GM23248 (cell line): Measurements from ENCODE around the gene TC2N. TPM values are rescaled to one million over a fixed set of nuclear protein-coding genes. Genes with fewer than 3 reads are reported as not detected.

Source experiments
- DNase-seq: peaks from one replicate; pipeline ENCODE4 v3.0.0-alpha.2; 2015
- H2AFZ ChIP-seq: fragments of 200-600 bp; sonication (generic); 2 replicates; pipeline ENCODE4 v1.6.1; 2016; ENCODE audit warnings: antibody characterized with exemption
- H3F3A ChIP-seq: fragments of 200-600 bp; sonication (generic); 2 replicates; pipeline ENCODE4 v1.6.1; 2016; ENCODE audit warnings: mild to moderate bottlenecking, antibody characterized with exemption, mixed run types; ENCODE audit not compliant: insufficient read depth
- H3K27ac ChIP-seq: fragments of 200-600 bp; sonication (generic); 2 replicates; pipeline ENCODE4 v1.5.1; 2016; ENCODE audit warnings: mild to moderate bottlenecking
- H3K27me3 ChIP-seq: fragments of 200-600 bp; sonication (generic); replicated peaks from 2 replicates; pipeline ENCODE4 v1.6.1; 2016; ENCODE audit warnings: mild to moderate bottlenecking; ENCODE audit not compliant: insufficient read depth
- H3K36me3 ChIP-seq: fragments of 200-600 bp; sonication (generic); 2 replicates; pipeline ENCODE4 v1.6.1; 2016; ENCODE audit warnings: low read depth, mild to moderate bottlenecking
- H3K4me1 ChIP-seq: fragments of 200-600 bp; sonication (generic); 2 replicates; pipeline ENCODE4 v1.6.1; 2016; ENCODE audit warnings: mild to moderate bottlenecking; ENCODE audit not compliant: insufficient read depth
- H3K4me2 ChIP-seq: fragments of 200-600 bp; sonication (generic); one replicate; pipeline ENCODE4 v1.6.1; 2016; ENCODE audit warnings: mild to moderate bottlenecking; ENCODE audit not compliant: unreplicated experiment
- H3K4me3 ChIP-seq: fragments of 200-600 bp; sonication (generic); 2 replicates; pipeline ENCODE4 v1.5.1; 2016; ENCODE audit warnings: mild to moderate bottlenecking
- H3K79me2 ChIP-seq: fragments of 200-600 bp; sonication (generic); 2 replicates; pipeline ENCODE4 v1.6.1; 2016; ENCODE audit warnings: mild to moderate bottlenecking; ENCODE audit not compliant: insufficient read depth
- H3K9ac ChIP-seq: fragments of 200-600 bp; sonication (generic); 2 replicates; pipeline ENCODE4 v1.6.1; 2016; ENCODE audit warnings: mild to moderate bottlenecking
- H3K9me2 ChIP-seq: fragments of 200-600 bp; sonication (generic); 2 replicates; pipeline ENCODE4 v1.6.1; 2016; ENCODE audit warnings: mixed run types, mild to moderate bottlenecking, moderate library complexity; ENCODE audit not compliant: insufficient read depth
- H3K9me3 ChIP-seq: fragments of 200-600 bp; sonication (generic); one replicate; pipeline ENCODE4 v1.6.1; 2017; ENCODE audit warnings: low read depth
- H4K20me1 ChIP-seq: fragments of 200-600 bp; sonication (generic); 2 replicates; pipeline ENCODE4 v1.6.0; 2016; ENCODE audit not compliant: insufficient read depth
- EZH2 ChIP-seq: fragments of 200-600 bp; sonication (generic); IDR thresholded peaks from 2 replicates; pipeline ENCODE4 v1.6.1; 2018; ENCODE audit warnings: antibody characterized with exemption, mild to moderate bottlenecking; ENCODE audit not compliant: insufficient read depth, poor library complexity, severe bottlenecking
- EZH2phosphoT487 ChIP-seq: fragments of 200-600 bp; sonication (generic); IDR thresholded peaks from 2 replicates; pipeline ENCODE4 v1.6.1; 2018; ENCODE audit warnings: antibody characterized with exemption, moderate library complexity, mild to moderate bottlenecking, low read depth; ENCODE audit not compliant: insufficient read depth
- WGBS, 2 experiments: methylation state at CpG; one replicate each; pipeline ENCODE4 v1.1.6; 2015 to 2017; ENCODE audit warnings: low lambda C conversion rate in 2 of 2, low coverage in 1 of 2; ENCODE audit errors: missing lambda C conversion rate in 2 of 2; 5-methylcytosine and 5-hydroxymethylcytosine counted together
- in situ Hi-C: fragments of 300-500 bp; cut with MboI; formaldehyde crosslinking; loops from 2 replicates; pipeline ENCODE4 v1.15.0; 2020
- polyA plus RNA-seq: library from polyadenylated mRNA; unstranded; fragments of >200 nt; fragmentation: Nextera tagmentation; extraction: Ambion mirVana; gene quantifications from 2 replicates; pipeline ENCODE4 v1.2.1, GENCODE V29; 2016
- total RNA-seq: library from RNA; depleted of rRNA; stranded (reverse); fragments of >200 nt; shearing (Covaris generic); gene quantifications from 2 replicates; pipeline ENCODE4 v1.2.3, GENCODE V29; 2014

The TC2N gene
- total and polyA plus RNA-seq, 2 experiments from 2014 or later, result 0.34 to 0.65 TPM

- H2AFZ ChIP-seq, result no peak overlapping the region
- no peaks in the 10 kb centered on the region for H3K79me2 ChIP-seq
- no peaks in the 10 kb centered on the region for H3K9me3 ChIP-seq
- H3K9me2 ChIP-seq, result no peaks in the 10 kb centered on the region
- no peak overlapping the region for H3K4me2 ChIP-seq
- in situ Hi-C loops, result no loop called here
- H3F3A ChIP-seq, result 0 out of 2 replicates have a peak, but pooled peaks cover 4% of the 10 kb centered on the region
- WGBS, 2 experiments, result 76 to 81% methylated on average over 3 of the region's 3 CpGs
- no peak overlapping the region for H3K9ac ChIP-seq
- no peak for TF ChIP-seq EZH2
- no peak for TF ChIP-seq EZH2phosphoT487
- no peak overlapping the region for H3K27ac ChIP-seq
- no peak for DNase-seq
- H4K20me1 ChIP-seq, result no peaks in the 10 kb centered on the region
- no peaks in the 10 kb centered on the region for H3K36me3 ChIP-seq
- peaks cover 13% of the 10 kb centered on the region for H3K27me3 ChIP-seq
- H3K4me1 ChIP-seq, result no peaks in the 10 kb centered on the region
- H3K4me3 ChIP-seq, result no peak overlapping the region
Observed at GRCh38 chr14:91830777-91831176, 36.6 kb downstream of the TC2N start.

GRCh38 chr14:91829511-91829910 lies 37.8 kb downstream of the TC2N start:
- in situ Hi-C loops, result no loop called here
- no peak overlapping the region for H2AFZ ChIP-seq
- H3K4me1 ChIP-seq, result no peaks in the 10 kb centered on the region
- H3F3A ChIP-seq, result 0 out of 2 replicates have a peak, but pooled peaks cover 4% of the 10 kb centered on the region
- H3K4me3 ChIP-seq, result no peak overlapping the region
- H3K27me3 ChIP-seq, result no peaks in the 10 kb centered on the region; the same call in 1 of the 2 replicates
- H3K9ac ChIP-seq, result no peak overlapping the region
- H3K36me3 ChIP-seq, result no peaks in the 10 kb centered on the region
- no peak overlapping the region for H3K4me2 ChIP-seq
- WGBS, 2 experiments, result 58 to 61% methylated on average over 2 of the region's 2 CpGs
- no peaks in the 10 kb centered on the region for H4K20me1 ChIP-seq
- TF ChIP-seq EZH2, result no peak
- no peak for TF ChIP-seq EZH2phosphoT487
- no peaks in the 10 kb centered on the region for H3K9me3 ChIP-seq
- no peaks in the 10 kb centered on the region for H3K9me2 ChIP-seq
- H3K79me2 ChIP-seq, result no peaks in the 10 kb centered on the region
- no peak for DNase-seq
- no peak overlapping the region for H3K27ac ChIP-seq

- Histone ChIP-seq H2AFZ (no peak overlapping the region), H3K36me3 (no peaks in the 10 kb centered on the region), H3K4me1 (no peaks in the 10 kb centered on the region), H3F3A (no peaks in the 10 kb centered on the region), H3K9me3 (no peaks in the 10 kb centered on the region), H3K4me2 (no peak overlapping the region), H4K20me1 (no peaks in the 10 kb centered on the region), H3K9ac (no peak overlapping the region), H3K27me3 (no peaks in the 10 kb centered on the region), H3K4me3 (no peak overlapping the region), H3K79me2 (no peaks in the 10 kb centered on the region), H3K9me2 (no peaks in the 10 kb centered on the region), H3K27ac (no peak overlapping the region)
- in situ Hi-C loops, result no loop called here
- 85 to 95% methylated on average over 1 of the region's 1 CpG for WGBS, 2 experiments
- TF ChIP-seq EZH2phosphoT487 (no peak), EZH2 (no peak)
- DNase-seq, result no peak
Observed at GRCh38 chr14:91827746-91828145, 39.6 kb downstream of the TC2N start.

- Histone ChIP-seq H3K79me2 (no peaks in the 10 kb centered on the region), H2AFZ (no peak overlapping the region), H3K9ac (no peak overlapping the region), H3K4me2 (no peak overlapping the region), H3K27ac (no peak overlapping the region), H3K27me3 (no peaks in the 10 kb centered on the region), H3K9me3 (no peaks in the 10 kb centered on the region), H3K4me3 (no peak overlapping the region), H3F3A (no peaks in the 10 kb centered on the region), H3K9me2 (0 out of 2 replicates have a peak, but pooled peaks cover 6% of the 10 kb centered on the region), H3K4me1 (no peaks in the 10 kb centered on the region), H3K36me3 (no peaks in the 10 kb centered on the region), H4K20me1 (no peaks in the 10 kb centered on the region)
- no peak for TF ChIP-seq EZH2
- no peak for TF ChIP-seq EZH2phosphoT487
- in situ Hi-C loops, result no loop called here
- WGBS, 2 experiments, result 54 to 65% methylated on average over 3 of the region's 3 CpGs
- DNase-seq, result no peak
Observed at GRCh38 chr14:91817566-91818325, 49.6 kb downstream of the TC2N start.
